Large intestine (tissue), 3 donors: ENCODE data around the gene CFAP46. TPM values are rescaled to one million over a fixed set of nuclear protein-coding genes. Genes with fewer than 3 reads are reported as not detected.

Source experiments
- DNase-seq, 2 donors: peaks; one replicate each; pipeline versions ENCODE4 v3.0.0 to v3.0.0-alpha.2; 2013
- H3K27ac ChIP-seq: one replicate; pipeline ENCODE4 v1.5.1; 2013; ENCODE audit warnings: low read length
- H3K27me3 ChIP-seq: 2 replicates; pipeline ENCODE4 v1.6.1; 2013; ENCODE audit warnings: low read length; ENCODE audit not compliant: control insufficient read depth, insufficient read depth
- H3K36me3 ChIP-seq: 2 replicates; pipeline ENCODE4 v1.6.1; 2013; ENCODE audit warnings: low read length; ENCODE audit not compliant: control insufficient read depth, insufficient read depth
- H3K4me1 ChIP-seq: one replicate; pipeline ENCODE4 v1.6.1; 2013; ENCODE audit warnings: low read length; ENCODE audit not compliant: control insufficient read depth, insufficient read depth
- H3K4me3 ChIP-seq: one replicate; pipeline ENCODE4 v1.5.1; 2013; ENCODE audit warnings: low read length
- H3K9me3 ChIP-seq: one replicate; pipeline ENCODE4 v1.6.1; 2013; ENCODE audit warnings: mild to moderate bottlenecking, low read depth, low read length, moderate library complexity; ENCODE audit not compliant: control insufficient read depth
- WGBS: methylation state at CpG from one replicate; pipeline ENCODE4 v1.1.5; 2013; ENCODE audit warnings: low lambda C conversion rate; ENCODE audit not compliant: insufficient coverage; 5-methylcytosine and 5-hydroxymethylcytosine counted together
- polyA plus RNA-seq: library from polyadenylated mRNA; unstranded; fragments of 120-200 nt; gene quantifications from one replicate; pipeline ENCODE4 v1.2.1, GENCODE V29; 2013

Gene CFAP46
- polyA plus RNA-seq, 1 donor = 0.75 TPM

- no CpG with 5 or more reads among the region's 21 CpGs for WGBS
- no peaks in the 10 kb centered on the region for H3K36me3 ChIP-seq
- peaks cover 13% of the 10 kb centered on the region for H3K9me3 ChIP-seq
- DNase-seq = no peak
- H3K27ac ChIP-seq = no peak overlapping the region
- no peak overlapping the region for H3K4me3 ChIP-seq
- peaks cover 4% of the 10 kb centered on the region for H3K27me3 ChIP-seq
- no peaks in the 10 kb centered on the region for H3K4me1 ChIP-seq
Observed at GRCh38 chr10:132838346-132838970, 103.9 kb downstream of the CFAP46 start.

- H3K4me1 ChIP-seq = no peaks in the 10 kb centered on the region
Observed at GRCh38 chr10:132837905-132838304, 104.5 kb downstream of the CFAP46 start.

GRCh38 chr10:132836832-132837540 lies 105.4 kb downstream of the CFAP46 start:
- H3K27me3 ChIP-seq = peaks cover 16% of the 10 kb centered on the region
- peak in 1 of 2 donors; percentile 21 for DNase-seq
- no peaks in the 10 kb centered on the region for H3K36me3 ChIP-seq
- no peaks in the 10 kb centered on the region for H3K4me1 ChIP-seq
- peaks cover 9% of the 10 kb centered on the region for H3K9me3 ChIP-seq
- H3K27ac ChIP-seq = no peak overlapping the region
- no peak overlapping the region for H3K4me3 ChIP-seq
- WGBS = 83% methylated on average over 1 of the region's 34 CpGs

More at GRCh38 chr10:132837905-132838304, 104.5 kb downstream of the CFAP46 start:
- no peak for DNase-seq
- no CpG with 5 or more reads among the region's 21 CpGs for WGBS
- peaks cover 8% of the 10 kb centered on the region for H3K27me3 ChIP-seq
- no peak overlapping the region for H3K27ac ChIP-seq
- H3K36me3 ChIP-seq = no peaks in the 10 kb centered on the region
- peaks cover 9% of the 10 kb centered on the region for H3K9me3 ChIP-seq
- no peak overlapping the region for H3K4me3 ChIP-seq

GRCh38 chr10:132836248-132836831 lies 106.0 kb downstream of the CFAP46 start:
- WGBS = no CpG with 5 or more reads among the region's 27 CpGs
- no peaks in the 10 kb centered on the region for H3K4me1 ChIP-seq
- no peak for DNase-seq
- no peaks in the 10 kb centered on the region for H3K36me3 ChIP-seq
- H3K27me3 ChIP-seq = peaks cover 16% of the 10 kb centered on the region
- H3K4me3 ChIP-seq = no peak overlapping the region
- H3K9me3 ChIP-seq = peaks cover 2% of the 10 kb centered on the region
- no peak overlapping the region for H3K27ac ChIP-seq

GRCh38 chr10:132835848-132836233 lies 106.5 kb downstream of the CFAP46 start:
- no peak overlapping the region for H3K4me3 ChIP-seq
- peaks cover 20% of the 10 kb centered on the region for H3K27me3 ChIP-seq
- WGBS = no CpG with 5 or more reads among the region's 18 CpGs

GRCh38 chr10:132834891-132835847 lies 107.2 kb downstream of the CFAP46 start:
- DNase-seq = no peak
- Histone ChIP-seq H3K9me3 (no peaks in the 10 kb centered on the region), H3K27ac (no peak overlapping the region), H3K4me3 (no peak overlapping the region), H3K27me3 (peaks cover 20% of the 10 kb centered on the region), H3K36me3 (no peaks in the 10 kb centered on the region), H3K4me1 (no peaks in the 10 kb centered on the region)
- WGBS = no CpG with 5 or more reads among the region's 25 CpGs

More at GRCh38 chr10:132835848-132836233, 106.5 kb downstream of the CFAP46 start:
- H3K4me1 ChIP-seq = no peaks in the 10 kb centered on the region
- no peak overlapping the region for H3K27ac ChIP-seq
- H3K9me3 ChIP-seq = no peaks in the 10 kb centered on the region
- DNase-seq = no peak
- H3K36me3 ChIP-seq = no peaks in the 10 kb centered on the region

- H3K9me3 ChIP-seq = no peaks in the 10 kb centered on the region
- no peaks in the 10 kb centered on the region for H3K36me3 ChIP-seq
- DNase-seq = no peak
- H3K4me3 ChIP-seq = no peak overlapping the region
- H3K4me1 ChIP-seq = no peaks in the 10 kb centered on the region
- no peak overlapping the region for H3K27ac ChIP-seq
- peaks cover 20% of the 10 kb centered on the region for H3K27me3 ChIP-seq
- no CpG with 5 or more reads among the region's 18 CpGs for WGBS
Observed at GRCh38 chr10:132834311-132834761, 108.0 kb downstream of the CFAP46 start.

GRCh38 chr10:132833421-132834111 lies 108.8 kb downstream of the CFAP46 start:
- Histone ChIP-seq H3K4me1 (no peaks in the 10 kb centered on the region), H3K36me3 (no peaks in the 10 kb centered on the region), H3K27me3 (peaks cover 22% of the 10 kb centered on the region), H3K9me3 (no peaks in the 10 kb centered on the region), H3K27ac (no peak overlapping the region), H3K4me3 (no peak overlapping the region)
- no peak for DNase-seq
- no CpG with 5 or more reads among the region's 29 CpGs for WGBS

GRCh38 chr10:132832186-132832969 lies 110.0 kb downstream of the CFAP46 start:
- DNase-seq = no peak
- H3K9me3 ChIP-seq = no peaks in the 10 kb centered on the region
- no peaks in the 10 kb centered on the region for H3K4me1 ChIP-seq
- peaks cover 22% of the 10 kb centered on the region for H3K27me3 ChIP-seq
- no peak overlapping the region for H3K27ac ChIP-seq
- 50% methylated on average over 3 of the region's 30 CpGs for WGBS
- no peak overlapping the region for H3K4me3 ChIP-seq
- H3K36me3 ChIP-seq = no peaks in the 10 kb centered on the region
